Keratinocyte (primary cell): ENCODE data around the gene EDC4. TPM values are rescaled to one million over a fixed set of nuclear protein-coding genes. Genes with fewer than 3 reads are reported as not detected.

ENCODE experiments used
- DNase-seq: peaks from one replicate; pipeline ENCODE4 v3.0.0-alpha.2; 2011; ENCODE audit warnings: low read depth, missing footprints, low spot score
- FAIRE-seq: peaks from 2 replicates; lab custom pipeline; 2011; peaks lifted over from hg19 to GRCh38; lab: Jason Lieb, UNC
- H2AFZ ChIP-seq: 2 replicates; pipeline ENCODE4 v1.6.0; 2012; ENCODE audit warnings: low read length, control low read depth, inconsistent platforms; ENCODE audit not compliant: control insufficient read depth
- H3K27ac ChIP-seq: 2 replicates; pipeline ENCODE4 v1.5.1; 2011; ENCODE audit warnings: low read length; ENCODE audit not compliant: control insufficient read depth, insufficient read depth
- H3K27me3 ChIP-seq: 3 replicates; pipeline ENCODE4 v1.6.0; 2011; ENCODE audit warnings: low read length; ENCODE audit not compliant: control insufficient read depth, insufficient read depth; ENCODE audit errors: extremely low read depth
- H3K36me3 ChIP-seq, 2 experiments: 2 replicates in 1 of 2; 3 replicates in 1 of 2; pipeline ENCODE4 v1.5.1; 2011; ENCODE audit warnings: low read length in 2 of 2, mild to moderate bottlenecking in 1 of 2; ENCODE audit not compliant: control insufficient read depth in 2 of 2, insufficient read depth in 2 of 2; ENCODE audit errors: extremely low read depth in 1 of 2
- H3K4me1 ChIP-seq: 3 replicates; pipeline ENCODE4 v1.5.1; 2011; ENCODE audit warnings: low read length; ENCODE audit not compliant: control insufficient read depth, insufficient read depth; ENCODE audit errors: extremely low read depth
- H3K4me2 ChIP-seq: 3 replicates; pipeline ENCODE4 v1.6.0; 2011; ENCODE audit warnings: low read depth, low read length; ENCODE audit not compliant: control insufficient read depth, insufficient read depth; ENCODE audit errors: extremely low read depth
- H3K4me3 ChIP-seq, 3 experiments: fragments of 200-600 bp in 1 of 3; sonication (generic) in 1 of 3; 2 replicates in 2 of 3; 3 replicates in 1 of 3; pipeline ENCODE4 v1.5.1; 2011 to 2016; ENCODE audit warnings: low read length in 3 of 3, mild to moderate bottlenecking in 3 of 3, control low read depth in 2 of 3, inconsistent platforms in 1 of 3, low read depth in 1 of 3, mixed read lengths in 1 of 3, mixed run types in 1 of 3, moderate library complexity in 1 of 3; ENCODE audit not compliant: control insufficient read depth in 2 of 3, insufficient read depth in 2 of 3; ENCODE audit errors: extremely low read depth in 1 of 3
- H3K79me2 ChIP-seq: 2 replicates; pipeline ENCODE4 v1.6.0; 2012; ENCODE audit warnings: low read length; ENCODE audit not compliant: control insufficient read depth, insufficient read depth
- H3K9ac ChIP-seq: 3 replicates; pipeline ENCODE4 v1.6.0; 2011; ENCODE audit warnings: low read length; ENCODE audit not compliant: control insufficient read depth, insufficient read depth; ENCODE audit errors: extremely low read depth
- H3K9me1 ChIP-seq: 3 replicates; pipeline ENCODE4 v1.6.0; 2011; ENCODE audit warnings: low read length; ENCODE audit not compliant: control insufficient read depth, insufficient read depth; ENCODE audit errors: extremely low read depth
- H3K9me3 ChIP-seq: 2 replicates; pipeline ENCODE4 v1.5.1; 2012; ENCODE audit warnings: low read depth, low read length; ENCODE audit not compliant: control insufficient read depth
- H4K20me1 ChIP-seq: 3 replicates; pipeline ENCODE4 v1.6.0; 2011; ENCODE audit warnings: low read length; ENCODE audit not compliant: control insufficient read depth, insufficient read depth; ENCODE audit errors: extremely low read depth
- CTCF ChIP-seq, 3 experiments: IDR thresholded peaks in 1 of 3; conservative IDR thresholded peaks in 1 of 3; optimal IDR thresholded peaks in 1 of 3; 2 replicates in 2 of 3; 3 replicates in 1 of 3; pipeline versions ENCODE3 to v1.5.1; 2011; ENCODE audit warnings: low read length in 3 of 3, mild to moderate bottlenecking in 3 of 3, moderate library complexity in 2 of 3, control low read depth in 1 of 3, inconsistent platforms in 1 of 3; ENCODE audit not compliant: insufficient read depth in 2 of 3; ENCODE audit errors: extremely low read depth in 1 of 3
- EZH2 ChIP-seq: IDR thresholded peaks from one replicate; pipeline ENCODE4 v1.6.1; 2012; ENCODE audit warnings: inconsistent platforms, mild to moderate bottlenecking, low read length, moderate library complexity
- dilution Hi-C: fragments of 300-500 bp; cut with MboI; formaldehyde crosslinking; loops from one replicate; pipeline ENCODE4 v1.7.0; 2020; ENCODE audit warnings: low sequenced_read_pairs; ENCODE audit not compliant: extremely low pct_ligation_motif_present
- polyA plus RNA-seq, 5 experiments: library from polyadenylated mRNA; depleted of rRNA in 3 of 5; stranded (reverse) in 3 of 5; stranded (forward) in 1 of 5; unstranded in 1 of 5; fragments of >200 nt; gene quantifications; 1 replicate in 1 of 5; 2 replicates in 3 of 5; 3 replicates in 1 of 5; pipeline versions ENCODE4 v1.2.1 to v1.2.3, GENCODE V29; 2011 to 2012; ENCODE audit warnings: missing spikeins in 2 of 5, low read depth in 1 of 5, low replicate concordance in 1 of 5

The EDC4 gene
- polyA plus RNA-seq, 1 donor (not counting 4 experiments of a cell fraction or from before 2014, with no cell fraction given), result 16.7 TPM

GRCh38 chr16:67878846-67879245 lies 6.0 kb downstream of the EDC4 start:
- dilution Hi-C loops, result no loop called here
- FAIRE-seq, result no peak

GRCh38 chr16:67879462-67879861 lies 6.6 kb downstream of the EDC4 start:
- peaks cover 14% of the 10 kb centered on the region for H4K20me1 ChIP-seq
- DNase-seq, result no peak
- no peak overlapping the region for H2AFZ ChIP-seq
- H3K79me2 ChIP-seq, result peaks cover 15% of the 10 kb centered on the region
- H3K4me2 ChIP-seq, result no peak overlapping the region
- H3K9me3 ChIP-seq, result no peaks in the 10 kb centered on the region
- no peaks in the 10 kb centered on the region for H3K9me1 ChIP-seq
- peaks cover 61 to 66% of the 10 kb centered on the region in 2 experiments for H3K36me3 ChIP-seq
- no peak overlapping the region for H3K4me3 ChIP-seq
- H3K27me3 ChIP-seq, result no peaks in the 10 kb centered on the region
- no peak overlapping the region for H3K27ac ChIP-seq
- no peak overlapping the region for H3K9ac ChIP-seq
- dilution Hi-C loops, result no loop called here
- peaks cover 2% of the 10 kb centered on the region for H3K4me1 ChIP-seq
- TF ChIP-seq CTCF (optimal IDR thresholded peaks at IDR 0.05 in 1 of 3, IDR thresholded peaks at IDR 0.05 in 1 of 3, conservative IDR thresholded peaks at IDR 0.05 in 1 of 3; ENCODE audit: extremely low read depth in 1 of 3, insufficient read depth in 2 of 3, low read length in 3 of 3) (no peak), EZH2 (no peak)
- FAIRE-seq, result no peak

More at GRCh38 chr16:67878846-67879245, 6.0 kb downstream of the EDC4 start:
- peaks cover 61 to 63% of the 10 kb centered on the region in 2 experiments for H3K36me3 ChIP-seq
- peaks cover 21% of the 10 kb centered on the region for H3K79me2 ChIP-seq
- TF ChIP-seq EZH2 (no peak), CTCF (optimal IDR thresholded peaks at IDR 0.05 in 1 of 3, IDR thresholded peaks at IDR 0.05 in 1 of 3, conservative IDR thresholded peaks at IDR 0.05 in 1 of 3; ENCODE audit: extremely low read depth in 1 of 3, insufficient read depth in 2 of 3, low read length in 3 of 3) (no peak)
- no peak overlapping the region for H3K27ac ChIP-seq
- H3K4me3 ChIP-seq, result no peak overlapping the region
- no peaks in the 10 kb centered on the region for H3K9me3 ChIP-seq
- H3K9me1 ChIP-seq, result no peaks in the 10 kb centered on the region
- no peak overlapping the region for H3K4me2 ChIP-seq
- H2AFZ ChIP-seq, result no peak overlapping the region
- peaks cover 8% of the 10 kb centered on the region for H4K20me1 ChIP-seq
- DNase-seq, result no peak
- no peaks in the 10 kb centered on the region for H3K27me3 ChIP-seq
- H3K9ac ChIP-seq, result no peak overlapping the region
- peaks cover 8% of the 10 kb centered on the region for H3K4me1 ChIP-seq
